ENCODE data around the gene PNMA1. TPM values are rescaled to one million over a fixed set of nuclear protein-coding genes. Genes with fewer than 3 reads are reported as not detected.

Gene PNMA1
- total RNA-seq, 1 donor from 2014 or later, result 32.7 TPM

GRCh38 chr14:73727166-73727565 lies 13.0 kb upstream of the PNMA1 start:
- Mint-ChIP-seq H3K9me3 (ENCODE audit: unreplicated experiment) (no peaks in the 10 kb centered on the region), H3K27me3 (ENCODE audit: unreplicated experiment) (peaks cover 2% of the 10 kb centered on the region), H3K4me3 (ENCODE audit: unreplicated experiment) (no peak overlapping the region), H3K36me3 (ENCODE audit: low read depth, unreplicated experiment) (peaks cover 55% of the 10 kb centered on the region), H3K27ac (ENCODE audit: unreplicated experiment) (no peak overlapping the region), H3K4me1 (ENCODE audit: unreplicated experiment) (peaks cover 30% of the 10 kb centered on the region)
- no peak for DNase-seq (ENCODE audit: low spot score)
- TF ChIP-seq CTCF (IDR thresholded peaks at IDR 0.05; ENCODE audit: unreplicated experiment), result no peak

DNA sequence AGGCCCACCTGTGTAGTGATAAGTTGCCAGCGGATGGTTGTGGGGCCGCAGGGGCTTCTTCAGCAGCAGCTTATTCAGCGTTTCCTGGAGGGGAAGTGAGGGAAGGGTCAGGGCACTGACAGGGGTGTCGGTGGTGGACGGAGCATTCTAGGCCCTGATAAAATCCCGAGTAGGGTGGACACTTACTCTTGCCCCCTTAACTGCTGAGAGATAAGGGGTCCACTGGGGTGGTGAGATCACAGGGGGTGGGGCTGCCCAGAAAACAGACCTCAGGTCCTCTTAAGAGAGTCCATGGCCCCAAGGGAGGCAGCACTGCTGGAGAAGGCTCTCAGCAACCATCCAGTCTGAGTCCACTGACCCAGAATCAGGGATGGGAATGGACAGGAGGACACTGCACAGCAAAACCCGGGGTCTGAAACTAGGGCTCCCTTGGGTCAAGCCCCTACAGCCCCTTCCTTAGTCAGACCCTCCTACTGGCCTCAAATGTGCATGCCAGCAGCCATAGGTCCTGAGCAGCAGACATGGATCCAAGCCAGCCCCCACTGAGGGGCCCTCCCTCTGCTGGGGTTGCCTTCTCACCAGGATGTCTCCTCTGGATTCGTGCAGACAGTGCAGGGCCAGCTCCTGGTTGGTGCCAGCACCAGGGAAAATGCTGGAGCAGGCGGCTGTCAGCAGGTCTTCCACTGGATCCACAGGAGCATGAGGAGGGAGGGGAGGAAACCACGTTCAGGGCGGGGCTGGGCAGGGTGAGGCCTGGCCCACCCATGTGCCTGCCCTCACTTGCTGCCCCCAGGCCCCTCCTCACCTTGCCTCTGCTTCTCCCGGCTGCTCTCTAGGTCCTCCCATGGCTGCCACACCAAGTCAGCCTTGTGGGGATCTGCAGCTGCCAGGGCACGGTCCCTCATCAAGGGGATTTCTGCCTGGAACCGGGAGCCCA lies 12.1 kb upstream of the PNMA1 start:
- no peak for DNase-seq (ENCODE audit: low spot score)
- TF ChIP-seq CTCF (IDR thresholded peaks at IDR 0.05; ENCODE audit: unreplicated experiment), result no peak
- H3K27me3 Mint-ChIP-seq (ENCODE audit: unreplicated experiment), result peaks cover 2% of the 10 kb centered on the region
- no peak overlapping the region for H3K27ac Mint-ChIP-seq (ENCODE audit: unreplicated experiment)
- peaks cover 61% of the 10 kb centered on the region for H3K36me3 Mint-ChIP-seq (ENCODE audit: low read depth, unreplicated experiment)
- H3K4me1 Mint-ChIP-seq (ENCODE audit: unreplicated experiment), result peaks cover 30% of the 10 kb centered on the region
- no peaks in the 10 kb centered on the region for H3K9me3 Mint-ChIP-seq (ENCODE audit: unreplicated experiment)
- no peak overlapping the region for H3K4me3 Mint-ChIP-seq (ENCODE audit: unreplicated experiment)

- no peak for DNase-seq (ENCODE audit: low spot score)
- no peak for TF ChIP-seq CTCF (IDR thresholded peaks at IDR 0.05; ENCODE audit: unreplicated experiment)
- Mint-ChIP-seq H3K27me3 (ENCODE audit: unreplicated experiment) (peaks cover under 1% of the 10 kb centered on the region), H3K36me3 (ENCODE audit: low read depth, unreplicated experiment) (peaks cover 61% of the 10 kb centered on the region), H3K27ac (ENCODE audit: unreplicated experiment) (no peak overlapping the region), H3K4me3 (ENCODE audit: unreplicated experiment) (no peak overlapping the region), H3K4me1 (ENCODE audit: unreplicated experiment) (peaks cover 30% of the 10 kb centered on the region), H3K9me3 (ENCODE audit: unreplicated experiment) (no peaks in the 10 kb centered on the region)
Measured at GRCh38 chr14:73725116-73726024, 11.2 kb upstream of the PNMA1 start.

GRCh38 chr14:73724696-73725095 lies 10.5 kb upstream of the PNMA1 start:
- Mint-ChIP-seq H3K4me3 (ENCODE audit: unreplicated experiment) (no peak overlapping the region), H3K4me1 (ENCODE audit: unreplicated experiment) (peaks cover 32% of the 10 kb centered on the region), H3K27ac (ENCODE audit: unreplicated experiment) (no peak overlapping the region), H3K9me3 (ENCODE audit: unreplicated experiment) (no peaks in the 10 kb centered on the region), H3K36me3 (ENCODE audit: low read depth, unreplicated experiment) (peaks cover 56% of the 10 kb centered on the region), H3K27me3 (ENCODE audit: unreplicated experiment) (no peaks in the 10 kb centered on the region)
- TF ChIP-seq CTCF (IDR thresholded peaks at IDR 0.05; ENCODE audit: unreplicated experiment), result no peak
- no peak for DNase-seq (ENCODE audit: low spot score)
